C4-2B (cell line): Measurements from ENCODE around the gene FOXK1.

Source experiments
- CTCF ChIP-seq: fragments of 450-650 bp; conservative IDR thresholded peaks from 2 replicates; pipeline ENCODE4 v1.5.1; 2017; ENCODE audit warnings: mild to moderate bottlenecking
- ZFX ChIP-seq: fragments of 450-650 bp; IDR thresholded peaks from 2 replicates; pipeline ENCODE4 v1.6.1; 2017

DNA sequence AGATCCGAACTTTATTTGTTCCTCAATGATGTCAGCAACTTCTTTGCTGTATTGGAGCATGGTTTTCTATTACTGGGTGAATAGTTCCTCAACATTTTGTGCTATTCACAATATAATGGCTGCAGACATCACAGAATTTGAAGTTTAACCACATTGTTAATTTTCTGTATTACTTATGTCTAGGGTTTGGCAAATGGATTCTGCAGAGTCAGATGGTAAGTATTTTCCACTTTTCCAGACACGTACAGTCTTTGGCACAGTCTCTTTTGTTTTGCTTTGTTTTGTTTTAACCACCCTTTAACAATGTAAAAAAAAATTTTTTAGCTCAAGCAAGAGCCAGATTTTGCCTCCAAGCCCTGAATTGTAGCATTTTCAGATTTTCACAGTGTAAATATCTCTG is 36.8 kb upstream of the FOXK1 start:
- TF ChIP-seq CTCF, result no peak
- no peak for TF ChIP-seq ZFX
